ENCODE results near the gene SPOCK2.

Gene SPOCK2

DNA sequence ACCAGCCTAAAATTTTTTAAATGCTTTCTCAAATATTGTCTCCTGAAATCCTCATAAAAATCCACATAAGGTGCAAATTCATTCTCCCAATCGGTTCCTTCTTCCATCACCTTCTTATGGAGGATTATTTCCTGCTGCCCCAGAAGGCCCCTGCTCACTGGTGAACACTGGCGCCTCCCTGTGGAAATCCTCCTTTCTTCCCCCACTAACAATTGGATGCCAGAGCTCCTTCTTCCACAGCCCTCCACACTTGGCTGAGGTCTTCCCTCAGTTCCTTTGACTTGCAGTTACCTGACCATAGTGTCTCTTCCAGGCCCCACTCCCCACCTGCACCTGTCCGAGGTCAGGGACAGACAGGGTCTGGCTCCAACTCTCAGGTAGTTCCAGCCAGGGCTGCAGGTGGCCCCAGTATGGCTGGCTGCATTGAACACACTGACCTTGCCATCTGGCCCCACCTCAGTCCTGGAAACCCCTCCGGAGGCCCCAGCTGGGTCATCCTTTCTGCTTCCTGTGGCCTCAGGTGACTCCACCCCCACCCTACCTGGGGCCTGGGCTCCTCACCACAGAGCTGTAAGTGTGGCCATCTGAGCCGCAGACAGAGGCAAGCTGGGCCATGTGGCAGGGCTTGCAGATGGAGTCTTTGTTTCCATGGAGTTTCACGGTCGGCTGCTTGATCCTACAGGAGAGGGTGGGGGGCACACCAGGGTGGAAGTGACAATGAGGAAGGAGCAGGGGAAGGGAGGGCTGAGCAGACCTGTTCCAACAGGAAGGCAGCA is 18.4 kb downstream of the SPOCK2 start:
- no peak for DNase-seq

DNA sequence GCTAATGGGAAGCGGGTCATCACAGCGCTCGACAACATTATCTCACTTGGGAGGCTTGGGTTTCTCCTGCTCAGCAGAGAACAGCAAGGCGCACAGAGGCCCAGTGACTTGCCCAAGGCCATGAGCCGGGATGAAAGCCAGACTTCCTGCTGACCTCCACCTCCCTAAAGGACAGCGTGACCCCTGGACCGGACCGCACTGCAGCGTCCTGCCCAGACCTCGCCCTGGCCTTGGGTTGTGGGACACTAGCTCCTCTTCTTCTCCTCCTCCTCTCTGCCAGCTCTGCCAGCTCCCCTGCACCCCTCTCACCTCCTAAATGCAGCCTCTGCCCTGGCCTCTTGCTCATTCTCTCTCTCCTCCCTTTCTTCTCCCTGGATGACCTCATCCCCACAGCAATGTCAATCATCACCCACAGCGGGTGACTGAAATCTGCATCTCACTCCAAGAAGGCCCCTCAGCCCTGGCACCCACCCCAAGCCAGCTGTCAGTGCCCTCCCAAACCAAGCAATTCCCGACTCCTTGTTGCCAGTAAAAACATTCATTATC is 19.4 kb downstream of the SPOCK2 start:
- DNase-seq: no peak

GRCh38 chr10:72068126-72068765 is 20.1 kb downstream of the SPOCK2 start:
- no peak for DNase-seq

DNA sequence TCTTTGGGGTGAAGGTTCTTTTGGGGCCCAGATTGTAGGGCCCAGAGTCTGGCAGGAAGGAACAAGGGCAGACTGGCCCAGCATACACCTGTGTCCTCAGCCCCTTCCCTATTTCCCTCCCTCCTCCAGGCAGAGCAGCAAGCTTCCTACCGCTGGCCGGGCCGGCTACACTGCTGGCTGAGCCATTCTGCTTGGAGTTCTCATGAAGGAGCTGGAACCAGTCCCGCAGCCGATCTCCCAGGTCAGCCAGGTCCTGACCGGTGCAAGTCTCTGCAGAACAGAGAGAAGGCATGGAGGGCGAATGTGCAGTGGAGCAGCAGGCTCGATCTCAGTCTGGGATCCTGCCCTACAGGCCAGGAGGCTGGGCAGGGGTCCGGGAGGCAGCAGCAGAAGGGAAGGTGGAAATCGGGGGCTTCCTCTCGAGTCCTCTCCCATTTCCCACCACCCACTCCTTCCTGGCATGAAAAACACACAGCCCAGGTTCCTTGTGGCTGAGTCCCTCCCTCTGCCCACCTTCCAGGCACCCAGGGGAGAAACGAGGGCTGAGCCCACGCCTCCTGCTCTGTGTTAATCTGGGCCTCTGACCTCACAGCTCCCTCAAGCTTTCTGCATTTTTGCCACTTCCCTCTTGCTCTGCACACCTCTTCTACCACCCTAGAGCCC is 20.8 kb downstream of the SPOCK2 start:
- DNase-seq: no peak

DNA sequence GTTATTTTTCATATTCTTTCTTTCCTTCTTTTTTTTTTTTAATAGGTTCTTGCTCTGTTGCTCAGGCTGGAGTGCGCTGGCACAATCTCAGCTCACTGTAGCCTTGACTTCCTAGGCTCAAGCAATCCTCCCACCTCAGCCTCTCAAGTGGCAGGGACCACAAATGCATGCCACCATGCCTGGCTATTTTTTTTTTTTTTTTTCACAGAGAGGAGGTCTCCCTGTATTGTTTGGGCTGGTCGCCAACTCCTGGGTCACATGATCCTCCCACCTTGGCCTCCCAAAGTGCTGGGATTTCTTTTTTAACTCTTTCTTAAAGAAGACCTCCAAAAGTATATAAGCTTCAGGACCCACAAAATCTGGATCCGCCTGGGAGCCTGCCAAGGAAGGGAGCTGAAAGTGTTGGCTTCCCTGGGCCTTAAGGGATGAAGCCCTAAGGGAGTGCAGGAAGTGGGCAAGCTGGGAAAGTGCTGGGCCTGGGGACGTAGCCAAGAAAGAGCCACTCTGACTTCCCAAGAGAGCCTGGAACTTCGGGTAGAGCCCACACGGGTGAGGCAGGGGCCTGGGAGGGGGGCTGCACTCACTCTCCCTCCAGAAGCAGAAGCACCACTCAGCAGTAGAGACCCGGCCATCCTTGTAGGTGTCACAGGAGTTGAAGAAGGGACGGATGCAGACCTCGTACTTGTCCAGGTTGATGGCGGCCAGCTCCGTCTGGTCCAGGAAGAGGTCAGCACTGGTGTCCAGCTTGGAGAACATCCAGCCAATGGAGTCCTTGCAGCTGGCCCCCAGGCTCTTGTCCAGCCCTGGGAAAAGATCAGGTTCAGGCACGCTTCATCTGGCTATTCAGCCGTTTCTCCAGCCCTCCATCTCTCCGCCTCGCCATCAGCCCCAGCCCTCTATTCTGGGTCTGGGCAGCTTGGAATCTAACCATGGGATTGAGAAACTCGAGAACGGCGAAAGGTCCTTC is 21.8 kb downstream of the SPOCK2 start:
- no peak for DNase-seq

- no peak for DNase-seq
Measured at GRCh38 chr10:72065439-72066025, 22.8 kb downstream of the SPOCK2 start.

DNA sequence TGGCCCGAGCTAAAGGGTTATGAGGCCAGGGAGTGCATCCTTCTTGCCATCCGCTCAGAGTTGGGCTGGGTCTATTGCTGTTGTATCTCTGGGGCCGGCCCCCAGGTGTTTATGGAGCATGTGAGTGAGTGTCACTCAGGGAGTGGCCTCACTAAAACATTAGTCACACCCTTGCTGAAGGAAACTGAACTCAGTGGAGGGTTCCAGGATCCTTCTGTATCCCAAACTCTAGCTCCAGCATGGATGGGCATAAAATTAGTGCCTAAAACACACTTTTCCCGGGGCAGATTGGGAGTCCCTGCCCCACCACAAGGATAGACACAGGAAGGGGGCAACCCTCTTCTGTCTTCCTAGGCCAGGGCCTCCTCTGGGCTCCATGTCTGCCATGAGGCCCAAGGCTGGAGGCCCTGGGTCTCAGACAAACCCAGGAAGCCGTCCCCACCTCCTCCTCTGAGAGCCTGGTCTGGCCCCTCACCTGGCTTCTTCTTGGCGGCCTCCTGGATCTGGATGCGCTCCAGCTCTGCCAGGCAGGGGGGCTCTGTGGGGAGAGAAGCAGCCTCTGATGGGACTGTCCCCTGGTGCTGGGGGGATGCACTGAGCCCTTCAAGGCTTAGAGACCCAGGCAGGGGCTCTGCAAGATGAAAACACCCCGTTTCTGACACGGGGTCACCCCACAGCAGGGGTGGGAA is 24.5 kb downstream of the SPOCK2 start:
- no peak for DNase-seq

GRCh38 chr10:72062832-72063702 is 25.3 kb downstream of the SPOCK2 start:
- no peak for DNase-seq

GRCh38 chr10:72062382-72062781 is 26.0 kb downstream of the SPOCK2 start:
- peak; percentile 44 for DNase-seq

DNA sequence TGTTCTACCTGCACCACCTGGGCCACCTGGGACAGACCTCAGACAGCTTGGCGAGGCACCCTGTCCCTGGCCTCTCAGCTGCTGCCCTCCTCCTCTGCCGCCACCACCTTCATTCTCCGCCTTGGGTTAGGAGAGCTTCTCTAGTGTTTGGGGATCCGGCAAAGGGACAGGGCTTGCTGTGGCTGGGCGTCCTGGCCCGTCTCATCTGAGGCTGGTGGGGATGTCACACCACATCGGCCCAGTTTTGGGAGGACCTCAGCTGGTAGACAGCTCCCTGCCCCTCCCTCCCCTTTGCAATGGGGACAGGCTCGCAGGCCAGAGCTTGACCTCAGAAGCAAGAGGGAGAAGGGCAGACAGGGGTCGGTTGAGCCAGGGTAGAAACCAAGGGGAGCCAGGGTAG is 26.4 kb downstream of the SPOCK2 start:
- DNase-seq: no peak

- no peak for DNase-seq
Measured at GRCh38 chr10:72061491-72061890, 26.9 kb downstream of the SPOCK2 start.

- DNase-seq: no peak
Measured at GRCh38 chr10:72059843-72060822, 28.2 kb downstream of the SPOCK2 start.

DNA sequence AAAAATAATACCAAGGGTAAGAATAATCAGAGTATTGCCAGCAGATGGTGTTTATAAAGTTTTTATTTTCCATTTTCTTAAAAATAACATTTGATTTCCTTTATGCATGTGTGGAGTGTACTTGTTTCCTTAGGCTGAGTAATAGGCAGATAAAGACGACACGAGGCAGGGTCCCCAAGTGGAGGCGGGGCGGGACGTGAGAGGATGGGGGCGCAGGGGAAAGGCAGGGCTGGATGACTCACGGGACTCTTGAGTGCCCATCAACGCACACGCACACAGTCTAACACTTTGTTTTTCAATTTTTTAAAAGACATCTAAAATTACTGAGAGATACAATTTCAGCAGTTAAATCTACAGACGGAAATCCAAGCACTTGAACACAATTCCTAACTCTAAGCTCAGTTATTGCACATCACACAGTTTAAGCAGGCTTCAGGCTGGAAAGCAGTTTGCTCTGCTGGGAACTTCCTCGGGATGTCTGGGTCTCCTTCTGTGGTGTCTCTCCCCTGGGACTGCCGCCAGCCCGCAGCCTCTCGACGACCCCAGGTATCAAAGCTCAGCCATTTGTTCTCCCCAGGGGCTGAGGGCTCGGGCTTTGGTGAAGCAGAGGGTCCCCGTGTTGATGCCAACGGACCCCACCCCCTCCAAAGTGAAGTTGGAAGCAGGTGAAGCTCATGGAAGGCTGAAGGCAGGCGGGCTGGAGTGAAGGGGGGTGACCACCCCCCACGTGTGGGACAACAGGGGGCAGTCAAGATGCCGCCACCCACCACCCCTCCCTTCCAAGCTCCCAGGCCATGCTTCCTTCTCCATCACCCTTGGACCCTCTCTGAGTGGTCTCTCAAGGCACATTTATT is 29.1 kb downstream of the SPOCK2 start:
- no peak for DNase-seq

DNA sequence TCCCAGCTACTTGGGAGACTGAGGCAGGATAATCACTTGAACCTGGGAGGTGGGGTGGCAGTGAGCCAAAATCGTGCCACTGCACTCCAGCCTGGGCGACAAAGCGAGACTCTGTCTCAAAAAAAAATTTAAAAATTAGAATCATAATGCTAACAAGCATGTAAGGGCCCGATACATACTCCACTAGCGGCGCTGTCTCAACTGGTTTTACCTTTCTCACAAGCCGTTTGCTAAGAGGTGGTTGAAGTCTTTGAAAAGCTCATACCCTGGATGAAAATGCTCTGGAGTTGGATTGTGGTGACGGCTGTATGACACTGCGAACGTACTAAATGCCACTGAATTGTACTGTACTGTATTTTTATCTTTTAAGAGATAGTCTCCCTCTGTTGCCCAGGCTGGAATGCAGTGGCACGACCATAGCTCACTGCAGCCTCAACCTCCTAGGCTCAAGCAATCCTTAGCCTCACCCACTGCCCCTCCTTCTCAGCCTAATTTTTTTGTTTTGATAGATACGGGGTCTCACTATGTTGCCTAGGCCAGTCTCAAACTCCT is 29.9 kb downstream of the SPOCK2 start:
- no peak for DNase-seq

- no peak for DNase-seq
Measured at GRCh38 chr10:72056932-72057751, 31.2 kb downstream of the SPOCK2 start.

DNA sequence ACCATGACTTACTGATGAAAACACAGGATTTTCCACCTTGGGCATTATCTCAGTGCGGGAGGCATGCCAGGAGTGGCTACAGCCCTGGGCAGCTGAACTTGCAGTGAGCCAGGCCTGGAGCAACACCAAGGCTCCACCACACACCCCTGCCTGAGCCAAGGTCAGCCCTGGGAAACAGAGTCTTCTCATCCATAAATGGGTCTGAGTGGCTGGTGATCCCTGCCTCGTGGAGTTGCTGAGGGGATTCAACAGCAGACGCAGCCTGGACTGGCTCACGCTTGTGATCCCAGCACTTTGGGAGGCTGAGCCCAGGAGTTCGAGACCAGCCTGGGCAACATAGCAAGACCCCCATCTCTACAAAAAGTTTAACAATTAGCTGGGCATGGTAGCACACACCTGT is 32.2 kb downstream of the SPOCK2 start:
- DNase-seq: no peak

GRCh38 chr10:72053690-72054089 is 34.7 kb downstream of the SPOCK2 start:
- DNase-seq: no peak
